ENCODE measurements around the gene NCAM1. TPM values are rescaled to one million over a fixed set of nuclear protein-coding genes. Genes with fewer than 3 reads are reported as not detected.

Gene NCAM1
- total RNA-seq, 1 experiment from 2014 or later, result 12.0 TPM

- TF ChIP-seq EZH2 (IDR thresholded peaks at IDR 0.05; ENCODE audit: borderline replicate concordance, low read depth, low read length, poor library complexity, severe bottlenecking) (no peak), CTCF (conservative IDR thresholded peaks at IDR 0.05; ENCODE audit: low read depth, low read length) (peak; percentile 99)
- intact Hi-C loops (cut with micrococcal nuclease; ENCODE audit: unreplicated experiment), result loop anchor here (1.0 to 2.0 kb wide), 4 partner anchors 227 to 955 kb away; no protein-coding TSS in a partner anchor
- no peaks in the 10 kb centered on the region for H3K36me3 ChIP-seq (ENCODE audit: insufficient read depth, low read length, poor library complexity, severe bottlenecking)
- ChIA-PET CTCF (interaction anchor here (0.6 kb wide), 1 partner anchor 58 kb away, joined by 3 read pairs; no protein-coding TSS in a partner anchor), POLR2A (ENCODE audit: low non-redundant PET) (no interaction called here)
- H3K27me3 ChIP-seq (replicated peaks; ENCODE audit: insufficient read depth, low read depth, low read length, poor library complexity), result no peaks in the 10 kb centered on the region
- DNase-seq (ENCODE audit: low spot score), result peak; percentile 82
- H3K4me3 ChIP-seq (ENCODE audit: low read depth, low read length, poor library complexity, severe bottlenecking), result no peak overlapping the region
- no TSS peak for BruUV-seq (replicated peaks)
- no peak overlapping the region for H3K27ac ChIP-seq (ENCODE audit: low read depth, low read length, poor library complexity, severe bottlenecking)
- H3K4me1 ChIP-seq (ENCODE audit: insufficient read depth, low read length, poor library complexity, severe bottlenecking), result no peaks in the 10 kb centered on the region
- H3K9me3 ChIP-seq (ENCODE audit: low read depth, low read length, poor library complexity, severe bottlenecking), result no peaks in the 10 kb centered on the region
Observed at GRCh38 chr11:113305440-113306336, 344.5 kb downstream of the NCAM1 start.

- ChIA-PET POLR2A (ENCODE audit: low non-redundant PET) (no interaction called here), CTCF (no interaction called here)
- intact Hi-C loops (cut with micrococcal nuclease; ENCODE audit: unreplicated experiment), result no loop called here
- no peak for DNase-seq (ENCODE audit: low spot score)
- no peaks in the 10 kb centered on the region for H3K27me3 ChIP-seq (replicated peaks; ENCODE audit: insufficient read depth, low read depth, low read length, poor library complexity)
- TF ChIP-seq CTCF (conservative IDR thresholded peaks at IDR 0.05; ENCODE audit: low read depth, low read length) (no peak), EZH2 (IDR thresholded peaks at IDR 0.05; ENCODE audit: borderline replicate concordance, low read depth, low read length, poor library complexity, severe bottlenecking) (no peak)
- no peak overlapping the region for H3K4me3 ChIP-seq (ENCODE audit: low read depth, low read length, poor library complexity, severe bottlenecking)
- BruUV-seq (replicated peaks), result no TSS peak
- H3K27ac ChIP-seq (ENCODE audit: low read depth, low read length, poor library complexity, severe bottlenecking), result no peak overlapping the region
- H3K36me3 ChIP-seq (ENCODE audit: insufficient read depth, low read length, poor library complexity, severe bottlenecking), result no peaks in the 10 kb centered on the region
- H3K4me1 ChIP-seq (ENCODE audit: insufficient read depth, low read length, poor library complexity, severe bottlenecking), result no peaks in the 10 kb centered on the region
- no peaks in the 10 kb centered on the region for H3K9me3 ChIP-seq (ENCODE audit: low read depth, low read length, poor library complexity, severe bottlenecking)
Observed at GRCh38 chr11:113308601-113309000, 347.4 kb downstream of the NCAM1 start.

- BruUV-seq (replicated peaks), result no TSS peak
- no peak overlapping the region for H3K4me3 ChIP-seq (ENCODE audit: low read depth, low read length, poor library complexity, severe bottlenecking)
- no peak overlapping the region for H3K27ac ChIP-seq (ENCODE audit: low read depth, low read length, poor library complexity, severe bottlenecking)
- POLR2A ChIA-PET (ENCODE audit: low non-redundant PET), result no interaction called here
- H3K9me3 ChIP-seq (ENCODE audit: low read depth, low read length, poor library complexity, severe bottlenecking), result no peaks in the 10 kb centered on the region
- H3K27me3 ChIP-seq (replicated peaks; ENCODE audit: insufficient read depth, low read depth, low read length, poor library complexity), result no peaks in the 10 kb centered on the region
- TF ChIP-seq EZH2 (IDR thresholded peaks at IDR 0.05; ENCODE audit: borderline replicate concordance, low read depth, low read length, poor library complexity, severe bottlenecking), result no peak
- TF ChIP-seq CTCF (conservative IDR thresholded peaks at IDR 0.05; ENCODE audit: low read depth, low read length), result no peak
- CTCF ChIA-PET, result no interaction called here
- H3K4me1 ChIP-seq (ENCODE audit: insufficient read depth, low read length, poor library complexity, severe bottlenecking), result no peaks in the 10 kb centered on the region
- no peak for DNase-seq (ENCODE audit: low spot score)
- H3K36me3 ChIP-seq (ENCODE audit: insufficient read depth, low read length, poor library complexity, severe bottlenecking), result no peaks in the 10 kb centered on the region
- intact Hi-C loops (cut with micrococcal nuclease; ENCODE audit: unreplicated experiment), result no loop called here
Observed at GRCh38 chr11:113311536-113311935, 350.3 kb downstream of the NCAM1 start.
